Measurements from ENCODE around the gene PCID2. TPM values are rescaled to one million over a fixed set of nuclear protein-coding genes. Genes with fewer than 3 reads are reported as not detected.

The PCID2 gene
- total and polyA plus RNA-seq, 7 experiments from 2014 or later = 44.2 to 84.4 (median 77.1) TPM

Other genes with a start within 250 kb of the PCID2 start
- gene MCF2L, start 239.5 kb downstream of the PCID2 start, total RNA-seq = 10 to 100 TPM in 4 of 5 experiments, under 1 TPM in 1; 0.51 to 32.6 (median 21.9) TPM
- 1 to 10 TPM; 1.9 to 4.7 TPM for gene MCF2L, start 239.5 kb downstream of the PCID2 start, polyA plus RNA-seq
- under 1 TPM in 1 of 5 experiments, not detected in 4; 0.40 TPM for gene F7, start 102.9 kb downstream of the PCID2 start, total RNA-seq
- gene F7, start 102.9 kb downstream of the PCID2 start, polyA plus RNA-seq = not detected
- not detected for gene F10, start 85.9 kb downstream of the PCID2 start, total RNA-seq
- not detected for gene F10, start 85.9 kb downstream of the PCID2 start, polyA plus RNA-seq
- gene PROZ, start 50.0 kb downstream of the PCID2 start, total RNA-seq = under 1 TPM in 1 of 5 experiments, not detected in 4; 0.24 TPM
- not detected for gene PROZ, start 50.0 kb downstream of the PCID2 start, polyA plus RNA-seq
- gene CUL4A, start 944 bp upstream of the PCID2 start, total RNA-seq = 10 to 100 TPM; 69.2 to 94.7 (median 82.3) TPM
- 10 to 100 TPM; 35.0 to 61.2 TPM for gene CUL4A, start 944 bp upstream of the PCID2 start, polyA plus RNA-seq
- gene LAMP1, start 88.6 kb upstream of the PCID2 start, total RNA-seq = 100 to 1,000 TPM in 2 of 5 experiments, 10 to 100 TPM in 3; 77.3 to 113 (median 98.8) TPM
- 10 to 100 TPM; 21.6 to 24.9 TPM for gene LAMP1, start 88.6 kb upstream of the PCID2 start, polyA plus RNA-seq
- gene GRTP1, start 155.5 kb upstream of the PCID2 start, total RNA-seq = 1 to 10 TPM in 2 of 5 experiments, under 1 TPM in 2, not detected in 1; 0.44 to 1.4 (median 1.1) TPM
- gene GRTP1, start 155.5 kb upstream of the PCID2 start, polyA plus RNA-seq = 1 to 10 TPM; 1.3 to 2.2 TPM
- gene ADPRHL1, start 244.8 kb upstream of the PCID2 start, total RNA-seq = 1 to 10 TPM in 3 of 5 experiments, under 1 TPM in 2; 0.12 to 2.0 (median 1.5) TPM
- gene ADPRHL1, start 244.8 kb upstream of the PCID2 start, polyA plus RNA-seq = under 1 TPM in 1 of 2 donors, not detected in 1; 0.37 TPM

Measured in naive thymus-derived CD4-positive, alpha-beta T cell (primary cell).